ENCODE data around the gene GPR82. TPM values are rescaled to one million over a fixed set of nuclear protein-coding genes. Genes with fewer than 3 reads are reported as not detected.

The GPR82 gene
- total and polyA plus RNA-seq, 3 experiments from 2014 or later, result 0.39 to 0.89 (median 0.59) TPM

GRCh38 chrX:41732260-41732659 is 8.3 kb downstream of the GPR82 start:
- DNase-seq, result no peak
- H3K27me3 ChIP-seq (ENCODE audit: insufficient read depth, low read length, poor library complexity, severe bottlenecking), result no peaks in the 10 kb centered on the region
- peaks cover 26 to 39% (median 33%) of the 10 kb centered on the region in 3 donors for H3K4me1 Mint-ChIP-seq
- no peaks in the 10 kb centered on the region for H3K36me3 ChIP-seq (ENCODE audit: insufficient read depth, low read length)
- H3K4me1 ChIP-seq (ENCODE audit: insufficient read depth, low read length), result peaks cover 5% of the 10 kb centered on the region
- ChIA-PET CTCF (interaction anchor here (1.1 kb wide), 1 partner anchor 20 kb away, joined by 3 read pairs; no protein-coding TSS in a partner anchor), POLR2A (no interaction called here)
- H3K27ac Mint-ChIP-seq, result peak overlapping the region in 1 of 8 donors; percentile 14
- no peaks in the 10 kb centered on the region for H3K9me3 Mint-ChIP-seq
- H3K4me3 ChIP-seq (ENCODE audit: low read length), result no peak overlapping the region
- peaks cover 0 to 6% of the 10 kb centered on the region in 2 donors for H3K27me3 Mint-ChIP-seq
- H3K4me3 Mint-ChIP-seq, result no peak overlapping the region
- H3K27ac ChIP-seq (ENCODE audit: low read depth, low read length), result no peak overlapping the region
- peaks cover 0 to 10% (median 1%) of the 10 kb centered on the region in 3 donors for H3K36me3 Mint-ChIP-seq
- no peaks in the 10 kb centered on the region for H3K9me3 ChIP-seq (ENCODE audit: low read length)

- H3K27ac ChIP-seq (ENCODE audit: low read depth, low read length), result no peak overlapping the region
- H3K4me1 Mint-ChIP-seq, result peaks cover 28 to 40% (median 35%) of the 10 kb centered on the region in 3 donors
- H3K36me3 Mint-ChIP-seq, result peaks cover 0 to 10% (median 0%) of the 10 kb centered on the region in 3 donors
- H3K27me3 ChIP-seq (ENCODE audit: insufficient read depth, low read length, poor library complexity, severe bottlenecking), result no peaks in the 10 kb centered on the region
- H3K9me3 Mint-ChIP-seq, result no peaks in the 10 kb centered on the region
- CTCF ChIA-PET, result no interaction called here
- H3K27me3 Mint-ChIP-seq, result peaks cover 0 to 6% of the 10 kb centered on the region in 2 donors
- DNase-seq, result peak in 1 of 5 donors; percentile 1
- peak overlapping the region in 4 of 8 donors; percentile 47 to 76 (median 63) for H3K27ac Mint-ChIP-seq
- H3K36me3 ChIP-seq (ENCODE audit: insufficient read depth, low read length), result no peaks in the 10 kb centered on the region
- H3K9me3 ChIP-seq (ENCODE audit: low read length), result no peaks in the 10 kb centered on the region
- H3K4me3 Mint-ChIP-seq, result peak overlapping the region in 3 of 7 donors; percentile 4 to 17 (median 13)
- peaks cover 5% of the 10 kb centered on the region for H3K4me1 ChIP-seq (ENCODE audit: insufficient read depth, low read length)
- POLR2A ChIA-PET, result no interaction called here
- no peak overlapping the region for H3K4me3 ChIP-seq (ENCODE audit: low read length)
Measured at GRCh38 chrX:41733939-41734338, 10.0 kb downstream of the GPR82 start.

DNA sequence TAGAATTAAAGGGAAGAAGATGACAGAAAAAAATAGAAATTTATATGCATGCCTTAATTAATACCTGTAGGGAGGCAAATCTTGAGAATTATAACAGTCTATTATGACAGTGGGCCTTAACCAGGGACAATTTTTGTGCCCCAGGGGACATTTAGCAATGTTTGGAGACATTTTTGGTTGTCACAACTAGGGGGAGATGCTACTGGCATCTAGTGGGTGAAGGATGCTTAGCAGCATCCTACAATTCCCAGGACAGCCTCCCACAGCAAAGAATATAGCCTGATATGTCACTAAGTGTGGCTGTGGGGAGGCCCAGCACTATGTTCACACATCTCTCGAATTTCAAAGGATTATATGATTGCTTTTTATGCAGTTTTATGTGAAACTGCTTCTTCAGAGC is 10.5 kb downstream of the GPR82 start:
- H3K27ac Mint-ChIP-seq, result peak overlapping the region in 4 of 8 donors; percentile 47 to 76 (median 63)
- H3K36me3 Mint-ChIP-seq, result peaks cover 0 to 10% (median 0%) of the 10 kb centered on the region in 3 donors
- no peaks in the 10 kb centered on the region for H3K9me3 Mint-ChIP-seq
- peak in 1 of 5 donors; percentile 7 for DNase-seq
- peaks cover 5% of the 10 kb centered on the region for H3K4me1 ChIP-seq (ENCODE audit: insufficient read depth, low read length)
- no peaks in the 10 kb centered on the region for H3K9me3 ChIP-seq (ENCODE audit: low read length)
- no peak overlapping the region for H3K4me3 ChIP-seq (ENCODE audit: low read length)
- no peaks in the 10 kb centered on the region for H3K27me3 ChIP-seq (ENCODE audit: insufficient read depth, low read length, poor library complexity, severe bottlenecking)
- POLR2A ChIA-PET, result no interaction called here
- no peaks in the 10 kb centered on the region for H3K36me3 ChIP-seq (ENCODE audit: insufficient read depth, low read length)
- peaks cover 28 to 40% (median 35%) of the 10 kb centered on the region in 3 donors for H3K4me1 Mint-ChIP-seq
- peaks cover 0 to 6% of the 10 kb centered on the region in 2 donors for H3K27me3 Mint-ChIP-seq
- peak overlapping the region in 1 of 7 donors; percentile 17 for H3K4me3 Mint-ChIP-seq
- CTCF ChIA-PET, result no interaction called here
- H3K27ac ChIP-seq (ENCODE audit: low read depth, low read length), result no peak overlapping the region

GRCh38 chrX:41737065-41737464 is 13.1 kb downstream of the GPR82 start:
- no peak overlapping the region for H3K4me3 Mint-ChIP-seq
- H3K27ac Mint-ChIP-seq, result peak overlapping the region in 6 of 8 donors; percentile 3 to 74 (median 10)
- H3K27ac ChIP-seq (ENCODE audit: low read depth, low read length), result no peak overlapping the region
- peaks cover 25 to 37% (median 30%) of the 10 kb centered on the region in 3 donors for H3K4me1 Mint-ChIP-seq
- ChIA-PET POLR2A (no interaction called here), CTCF (no interaction called here)
- DNase-seq, result peak in 4 of 5 donors; percentile 0 to 51 (median 20)
- no peaks in the 10 kb centered on the region for H3K27me3 ChIP-seq (ENCODE audit: insufficient read depth, low read length, poor library complexity, severe bottlenecking)
- H3K36me3 ChIP-seq (ENCODE audit: insufficient read depth, low read length), result no peaks in the 10 kb centered on the region
- H3K9me3 ChIP-seq (ENCODE audit: low read length), result no peaks in the 10 kb centered on the region
- no peaks in the 10 kb centered on the region for H3K9me3 Mint-ChIP-seq
- H3K4me1 ChIP-seq (ENCODE audit: insufficient read depth, low read length), result peaks cover 5% of the 10 kb centered on the region
- no peak overlapping the region for H3K4me3 ChIP-seq (ENCODE audit: low read length)
- peaks cover 0 to 9% (median 0%) of the 10 kb centered on the region in 3 donors for H3K36me3 Mint-ChIP-seq
- peaks cover 0 to 7% of the 10 kb centered on the region in 2 donors for H3K27me3 Mint-ChIP-seq

DNA sequence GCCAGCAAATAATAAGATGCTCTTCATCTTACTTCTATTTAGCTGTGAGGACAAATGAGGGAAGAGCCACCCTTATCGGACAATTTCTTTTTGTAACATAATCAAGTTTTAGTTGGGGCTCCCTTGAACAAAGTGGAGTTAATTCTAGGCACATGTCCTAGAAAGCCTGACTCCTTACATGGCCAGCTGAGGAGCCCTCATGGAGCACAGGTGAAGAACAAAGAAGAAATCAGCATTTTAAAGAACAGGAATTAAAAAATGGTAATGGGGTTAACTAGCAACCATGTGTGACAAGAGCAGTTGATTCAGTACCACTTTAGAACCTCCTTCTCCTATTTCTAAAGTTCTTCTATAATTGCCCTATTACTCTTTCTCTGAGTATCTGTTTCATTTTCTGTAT is 15.9 kb downstream of the GPR82 start:
- H3K36me3 ChIP-seq (ENCODE audit: insufficient read depth, low read length), result no peaks in the 10 kb centered on the region
- Mint-ChIP-seq H3K4me1 (peaks cover 13 to 35% (median 21%) of the 10 kb centered on the region in 3 donors), H3K36me3 (peaks cover 0 to 25% (median 4%) of the 10 kb centered on the region in 3 donors), H3K27ac (peak overlapping the region in 2 of 8 donors; percentile 39 to 69), H3K9me3 (no peaks in the 10 kb centered on the region), H3K27me3 (peaks cover 0 to 5% of the 10 kb centered on the region in 2 donors), H3K4me3 (no peak overlapping the region)
- ChIA-PET CTCF (no interaction called here), POLR2A (no interaction called here)
- no peak overlapping the region for H3K27ac ChIP-seq (ENCODE audit: low read depth, low read length)
- no peaks in the 10 kb centered on the region for H3K27me3 ChIP-seq (ENCODE audit: insufficient read depth, low read length, poor library complexity, severe bottlenecking)
- H3K4me1 ChIP-seq (ENCODE audit: insufficient read depth, low read length), result no peaks in the 10 kb centered on the region
- no peak overlapping the region for H3K4me3 ChIP-seq (ENCODE audit: low read length)
- no peaks in the 10 kb centered on the region for H3K9me3 ChIP-seq (ENCODE audit: low read length)
- no peak for DNase-seq

DNA sequence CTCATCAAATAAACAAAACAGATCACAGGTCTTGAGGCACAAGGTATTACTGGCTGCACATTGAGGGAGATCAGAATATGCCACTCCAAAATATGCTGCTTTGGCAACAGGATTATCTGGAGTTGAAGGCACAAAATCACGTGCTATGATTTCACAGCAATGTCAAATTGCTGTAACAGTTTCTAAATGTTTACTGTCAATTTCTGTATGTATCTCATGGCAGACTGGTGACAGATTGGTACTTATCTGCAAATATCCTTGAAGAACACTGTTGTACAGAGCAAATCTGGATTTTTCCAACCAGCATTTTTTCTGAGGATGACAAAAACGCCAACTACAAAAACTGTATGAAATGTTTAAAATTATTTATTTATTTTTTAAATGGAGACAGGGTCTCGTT is 26.7 kb downstream of the GPR82 start:
- DNase-seq, result no peak
- no peaks in the 10 kb centered on the region for H3K27me3 ChIP-seq (ENCODE audit: insufficient read depth, low read length, poor library complexity, severe bottlenecking)
- Mint-ChIP-seq H3K27me3 (peaks cover 0 to 1% of the 10 kb centered on the region in 2 donors), H3K4me3 (no peak overlapping the region), H3K4me1 (peaks cover 4 to 9% (median 6%) of the 10 kb centered on the region in 3 donors), H3K27ac (no peak overlapping the region), H3K36me3 (peaks cover 0 to 11% (median 0%) of the 10 kb centered on the region in 3 donors), H3K9me3 (no peaks in the 10 kb centered on the region)
- no peak overlapping the region for H3K4me3 ChIP-seq (ENCODE audit: low read length)
- no peaks in the 10 kb centered on the region for H3K9me3 ChIP-seq (ENCODE audit: low read length)
- no peaks in the 10 kb centered on the region for H3K36me3 ChIP-seq (ENCODE audit: insufficient read depth, low read length)
- ChIA-PET CTCF (no interaction called here), POLR2A (no interaction called here)
- no peaks in the 10 kb centered on the region for H3K4me1 ChIP-seq (ENCODE audit: insufficient read depth, low read length)
- no peak overlapping the region for H3K27ac ChIP-seq (ENCODE audit: low read depth, low read length)

GRCh38 chrX:41758401-41758800 is 34.4 kb downstream of the GPR82 start:
- H3K27ac Mint-ChIP-seq, result peak overlapping the region in 1 of 8 donors; percentile 47
- H3K27me3 Mint-ChIP-seq, result peaks cover 0 to 4% of the 10 kb centered on the region in 2 donors
- no peaks in the 10 kb centered on the region for H3K4me1 ChIP-seq (ENCODE audit: insufficient read depth, low read length)
- CTCF ChIA-PET, result interaction anchor here (2.2 kb wide), 1 partner anchor 10 kb away, joined by 5 read pairs; no protein-coding TSS in a partner anchor
- no peaks in the 10 kb centered on the region for H3K27me3 ChIP-seq (ENCODE audit: insufficient read depth, low read length, poor library complexity, severe bottlenecking)
- no peak overlapping the region for H3K4me3 ChIP-seq (ENCODE audit: low read length)
- DNase-seq, result no peak
- no peak overlapping the region for H3K4me3 Mint-ChIP-seq
- POLR2A ChIA-PET, result interaction anchor here (0.7 kb wide), 1 partner anchor 47 kb away, joined by 12 read pairs; no protein-coding TSS in a partner anchor
- no peaks in the 10 kb centered on the region for H3K9me3 ChIP-seq (ENCODE audit: low read length)
- H3K4me1 Mint-ChIP-seq, result peaks cover 8 to 39% (median 11%) of the 10 kb centered on the region in 3 donors
- no peak overlapping the region for H3K27ac ChIP-seq (ENCODE audit: low read depth, low read length)
- H3K36me3 Mint-ChIP-seq, result peaks cover 0 to 4% (median 0%) of the 10 kb centered on the region in 3 donors
- no peaks in the 10 kb centered on the region for H3K9me3 Mint-ChIP-seq
- H3K36me3 ChIP-seq (ENCODE audit: insufficient read depth, low read length), result no peaks in the 10 kb centered on the region

DNA sequence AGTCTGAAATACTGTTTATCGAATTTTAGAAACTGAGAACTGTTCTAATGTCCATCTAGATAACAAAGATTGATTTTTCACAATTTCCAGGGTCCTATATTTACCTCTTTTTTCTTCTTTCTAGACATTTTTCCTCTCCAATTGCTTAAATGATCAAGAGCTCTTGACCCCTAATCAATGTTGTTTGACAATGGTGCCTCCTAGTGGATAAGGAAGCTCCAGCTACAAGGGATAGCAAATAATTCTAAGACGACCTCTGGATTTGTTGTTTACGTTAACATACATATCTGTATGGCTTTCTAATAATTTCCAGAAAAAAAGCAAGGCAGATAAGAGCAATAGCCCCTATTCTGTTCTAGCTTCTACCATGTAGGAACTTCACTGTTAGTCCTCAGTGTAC is 35.8 kb downstream of the GPR82 start:
- CTCF ChIA-PET, result interaction anchor here (2.2 kb wide), 1 partner anchor 12 kb away, joined by 5 read pairs; no protein-coding TSS in a partner anchor
- Histone ChIP-seq H3K27me3 (ENCODE audit: insufficient read depth, low read length, poor library complexity, severe bottlenecking) (no peaks in the 10 kb centered on the region), H3K4me3 (ENCODE audit: low read length) (no peak overlapping the region), H3K9me3 (ENCODE audit: low read length) (no peaks in the 10 kb centered on the region), H3K36me3 (ENCODE audit: insufficient read depth, low read length) (no peaks in the 10 kb centered on the region), H3K27ac (ENCODE audit: low read depth, low read length) (no peak overlapping the region), H3K4me1 (ENCODE audit: insufficient read depth, low read length) (no peaks in the 10 kb centered on the region)
- Mint-ChIP-seq H3K4me3 (no peak overlapping the region), H3K4me1 (peaks cover 13 to 46% (median 13%) of the 10 kb centered on the region in 3 donors), H3K27ac (no peak overlapping the region), H3K36me3 (peaks cover 0 to 2% (median 2%) of the 10 kb centered on the region in 3 donors), H3K9me3 (no peaks in the 10 kb centered on the region), H3K27me3 (peaks cover 0 to 4% of the 10 kb centered on the region in 2 donors)
- POLR2A ChIA-PET, result no interaction called here
- peak in 2 of 5 donors; percentile 4 to 5 for DNase-seq

Data from CD8-positive, alpha-beta memory T cell (primary cell).